KMS-11 (cell line): ENCODE results near the gene HES2.
"Not testable (repeated sequence)": the region's sequence is repeated elsewhere in the genome, so short reads cannot be mapped to it uniquely, and the experiment has no call there.

Experiments used
- H2AFZ ChIP-seq: fragments of 200-600 bp; sonication (generic); 2 replicates; pipeline ENCODE4 v1.6.1; 2016; ENCODE audit warnings: antibody characterized with exemption, mixed run types, low read depth
- H3K27ac ChIP-seq: fragments of 200-600 bp; sonication (generic); 2 replicates; pipeline ENCODE4 v1.6.1; 2016; ENCODE audit warnings: mild to moderate bottlenecking, mixed run types
- H3K27me3 ChIP-seq: fragments of 200-600 bp; sonication (generic); 2 replicates; pipeline ENCODE4 v1.6.1; 2017; ENCODE audit warnings: mild to moderate bottlenecking, low read depth, mixed run types, moderate library complexity; ENCODE audit not compliant: insufficient read depth
- H3K36me3 ChIP-seq: fragments of 200-600 bp; sonication (generic); 2 replicates; pipeline ENCODE4 v1.6.1; 2017; ENCODE audit warnings: mild to moderate bottlenecking, mixed run types; ENCODE audit not compliant: insufficient read depth
- H3K4me1 ChIP-seq: fragments of 200-600 bp; sonication (generic); 2 replicates; pipeline ENCODE4 v1.6.1; 2016; ENCODE audit warnings: mild to moderate bottlenecking, low read depth, mixed run types; ENCODE audit not compliant: poor library complexity, severe bottlenecking
- H3K4me2 ChIP-seq: fragments of 200-600 bp; sonication (generic); 2 replicates; pipeline ENCODE4 v1.7.0; 2016; ENCODE audit warnings: mild to moderate bottlenecking, mixed run types
- H3K4me3 ChIP-seq: fragments of 200-600 bp; sonication (generic); IDR thresholded peaks from 2 replicates; pipeline ENCODE4 v1.6.1; 2017; ENCODE audit warnings: low read depth, low read length, mixed read lengths; ENCODE audit not compliant: insufficient read depth
- H3K79me2 ChIP-seq: fragments of 200-600 bp; sonication (generic); 2 replicates; pipeline ENCODE4 v1.6.1; 2016; ENCODE audit warnings: low read depth, mixed run types; ENCODE audit not compliant: insufficient read depth
- H3K9ac ChIP-seq: fragments of 200-600 bp; sonication (generic); 2 replicates; pipeline ENCODE4 v1.6.1; 2016; ENCODE audit warnings: mild to moderate bottlenecking, mixed run types
- H4K20me1 ChIP-seq: fragments of 200-600 bp; sonication (generic); 2 replicates; pipeline ENCODE4 v1.6.1; 2016; ENCODE audit warnings: mild to moderate bottlenecking, mixed run types; ENCODE audit not compliant: insufficient read depth
- CTCF ChIP-seq: fragments of 200-600 bp; sonication (generic); conservative IDR thresholded peaks from 2 replicates; pipeline ENCODE4 v1.6.1; 2017; ENCODE audit warnings: low read depth, mild to moderate bottlenecking, antibody characterized with exemption, low read length, moderate library complexity, mixed read lengths

The HES2 gene

GRCh38 chr1:6435547-6435946 lies 15.8 kb upstream of the HES2 start:
- Histone ChIP-seq H3K27me3 (peaks cover 86% of the 10 kb centered on the region), H3K36me3 (no peaks in the 10 kb centered on the region), H3K79me2 (no peaks in the 10 kb centered on the region), H3K4me2 (no peak overlapping the region), H3K4me1 (no peaks in the 10 kb centered on the region), H3K27ac (no peak overlapping the region), H3K9ac (no peak overlapping the region), H4K20me1 (no peaks in the 10 kb centered on the region), H3K4me3 (no peak overlapping the region), H2AFZ (no peak overlapping the region)
- no peak for TF ChIP-seq CTCF

GRCh38 chr1:6435129-6435528 lies 15.4 kb upstream of the HES2 start:
- H3K36me3 ChIP-seq, result no peaks in the 10 kb centered on the region
- H3K4me3 ChIP-seq, result no peak overlapping the region
- H3K79me2 ChIP-seq, result no peaks in the 10 kb centered on the region
- H3K9ac ChIP-seq, result no peak overlapping the region
- TF ChIP-seq CTCF, result no peak
- no peak overlapping the region for H3K4me2 ChIP-seq
- H3K27ac ChIP-seq, result no peak overlapping the region
- no peaks in the 10 kb centered on the region for H4K20me1 ChIP-seq
- no peak overlapping the region for H2AFZ ChIP-seq
- H3K4me1 ChIP-seq, result no peaks in the 10 kb centered on the region
- peaks cover 89% of the 10 kb centered on the region for H3K27me3 ChIP-seq

GRCh38 chr1:6434186-6434585 lies 14.5 kb upstream of the HES2 start:
- Histone ChIP-seq H3K9ac (no peak overlapping the region), H3K79me2 (no peaks in the 10 kb centered on the region), H2AFZ (no peak overlapping the region), H3K27ac (no peak overlapping the region), H3K4me1 (no peaks in the 10 kb centered on the region), H3K4me2 (no peak overlapping the region), H3K4me3 (no peak overlapping the region), H3K27me3 (peaks cover 87% of the 10 kb centered on the region), H3K36me3 (no peaks in the 10 kb centered on the region), H4K20me1 (no peaks in the 10 kb centered on the region)
- no peak for TF ChIP-seq CTCF

- peaks cover 88% of the 10 kb centered on the region for H3K27me3 ChIP-seq
- H2AFZ ChIP-seq, H3K4me3 ChIP-seq, H3K79me2 ChIP-seq, H3K4me2 ChIP-seq, H3K27ac ChIP-seq, H3K9ac ChIP-seq, H3K4me1 ChIP-seq, H3K36me3 ChIP-seq, H4K20me1 ChIP-seq: not testable (repeated sequence)
Measured at GRCh38 chr1:6431645-6432579, 12.2 kb upstream of the HES2 start.

- not testable (repeated sequence) for H3K4me3 ChIP-seq, H3K9ac ChIP-seq, H3K79me2 ChIP-seq, H3K36me3 ChIP-seq, H3K27ac ChIP-seq, H3K4me2 ChIP-seq, H4K20me1 ChIP-seq, H3K4me1 ChIP-seq, H2AFZ ChIP-seq
- H3K27me3 ChIP-seq, result peaks cover 88% of the 10 kb centered on the region
Measured at GRCh38 chr1:6429660-6430411, 10.1 kb upstream of the HES2 start.

GRCh38 chr1:6428453-6428852 lies 8.7 kb upstream of the HES2 start:
- H3K27me3 ChIP-seq, result peaks cover 86% of the 10 kb centered on the region
- not testable (repeated sequence) for H3K9ac ChIP-seq

More at GRCh38 chr1:6428453-6428852, 8.7 kb upstream of the HES2 start:
- not testable (repeated sequence) for H3K4me3 ChIP-seq, H2AFZ ChIP-seq, H3K36me3 ChIP-seq, H4K20me1 ChIP-seq, H3K4me1 ChIP-seq, H3K79me2 ChIP-seq, H3K27ac ChIP-seq, H3K4me2 ChIP-seq
